HepG2 (cell line): ENCODE measurements around the gene CRISPLD2. TPM values are rescaled to one million over a fixed set of nuclear protein-coding genes. Genes with fewer than 3 reads are reported as not detected.

Experiments
- ATAC-seq: fragments of 200-7000 bp; cut with Tn5 transposase; 3 replicates; pipeline ENCODE4 v1.9.1; 2020; ENCODE audit warnings: mild to moderate bottlenecking, moderate library complexity
- BruUV-seq: library from RNA; stranded (reverse); fragments of 400-500 nt; replicated peaks from 2 replicates; lab custom pipeline; 2021; lab: Mats Ljungman, UMichigan
- CTCF ChIA-PET: fragments of 300-600 bp; formaldehyde crosslinking; extraction: SDS; loops from one replicate; lab custom pipeline; 2021; ENCODE audit warnings: low total read pairs, inconsistent platforms, low intra/inter-chr PET ratio; lab: Yijun Ruan, JAX
- POLR2A ChIA-PET: fragments of 350-600 bp; sonication (Branson Sonifier 250); formaldehyde crosslinking; loops from one replicate; lab custom pipeline; 2020; ENCODE audit warnings: antibody characterized with exemption, inconsistent platforms; lab: Yijun Ruan, JAX
- DNase-seq: peaks from one replicate; pipeline ENCODE4 v3.0.0-alpha.2; 2015; ENCODE audit warnings: low spot score
- FAIRE-seq: peaks from 3 replicates; lab custom pipeline; 2011; peaks lifted over from hg19 to GRCh38; lab: Jason Lieb, UNC
- H2AFZ ChIP-seq: one replicate; pipeline ENCODE4 v1.6.1; 2011; ENCODE audit warnings: low read length, inconsistent platforms
- H3K27ac ChIP-seq: fragments of 300-600 bp; 3 replicates; pipeline ENCODE4 v1.8.0; 2011; ENCODE audit warnings: mixed run types, mild to moderate bottlenecking, mixed read lengths, low read length, inconsistent platforms; ENCODE audit not compliant: insufficient read depth; ENCODE audit errors: extremely low read length
- H3K27me3 ChIP-seq, 2 experiments: fragments of 200-600 bp in 1 of 2; 2 replicates in 1 of 2; 3 replicates in 1 of 2; pipeline versions ENCODE4 v1.6.0 to v1.8.0; 2011; ENCODE audit warnings: low read length in 2 of 2, mild to moderate bottlenecking in 2 of 2, moderate library complexity in 2 of 2, inconsistent platforms in 1 of 2; ENCODE audit not compliant: insufficient read depth in 2 of 2, control insufficient read depth in 1 of 2
- H3K36me3 ChIP-seq, 2 experiments: fragments of 200-600 bp in 1 of 2; replicated peaks in 1 of 2; 2 replicates in 1 of 2; 3 replicates in 1 of 2; pipeline versions ENCODE4 v1.5.1 to v1.8.0; 2011; ENCODE audit warnings: low read length in 2 of 2, inconsistent platforms in 1 of 2; ENCODE audit not compliant: insufficient read depth in 2 of 2, control insufficient read depth in 1 of 2
- H3K4me1 ChIP-seq: 2 replicates; pipeline ENCODE4 v1.5.1; 2012; ENCODE audit warnings: low read length, inconsistent platforms; ENCODE audit not compliant: insufficient read depth
- H3K4me2 ChIP-seq: 2 replicates; pipeline ENCODE4 v1.6.0; 2011; ENCODE audit warnings: low read depth, low read length, inconsistent platforms
- H3K4me3 ChIP-seq, 3 experiments: fragments of 200-600 bp in 1 of 3; sonication (generic), shearing (Covaris generic) in 1 of 3; replicated peaks in 1 of 3; 2 replicates each; pipeline ENCODE4 v1.5.1; 2011 to 2016; ENCODE audit warnings: low read length in 3 of 3, inconsistent platforms in 2 of 3, low read depth in 2 of 3, mild to moderate bottlenecking in 2 of 3, control low read depth in 1 of 3, mixed read lengths in 1 of 3; ENCODE audit not compliant: insufficient read depth in 1 of 3
- H3K79me2 ChIP-seq: one replicate; pipeline ENCODE4 v1.6.1; 2011; ENCODE audit warnings: low read length, inconsistent platforms; ENCODE audit not compliant: insufficient read depth
- H3K9ac ChIP-seq: 2 replicates; pipeline ENCODE4 v1.6.0; 2011; ENCODE audit warnings: mild to moderate bottlenecking, low read depth, low read length, inconsistent platforms; ENCODE audit not compliant: insufficient read depth
- H3K9me3 ChIP-seq: 2 replicates; pipeline ENCODE4 v1.5.1; 2012; ENCODE audit warnings: mild to moderate bottlenecking, low read length
- H4K20me1 ChIP-seq: 2 replicates; pipeline ENCODE4 v1.6.0; 2011; ENCODE audit warnings: inconsistent platforms, mild to moderate bottlenecking, low read length, moderate library complexity; ENCODE audit not compliant: insufficient read depth
- ARNT2 ChIP-seq: sonication (generic); formaldehyde crosslinking; IDR thresholded peaks from 2 replicates; pipeline ENCODE4 v1.8.0; 2022; ENCODE audit warnings: mild to moderate bottlenecking, low read depth, missing genetic modification reagents, moderate library complexity
- BCLAF1 ChIP-seq: fragments of 450-650 bp; IDR thresholded peaks from 2 replicates; pipeline ENCODE4 v1.6.1; 2017; ENCODE audit warnings: mild to moderate bottlenecking
- ELF1 ChIP-seq: sonication (generic); formaldehyde crosslinking; IDR thresholded peaks from 2 replicates; pipeline ENCODE4 v1.4.0; 2020; ENCODE audit warnings: missing genetic modification reagents
- FUBP1 ChIP-seq: sonication (generic); formaldehyde crosslinking; IDR thresholded peaks from 2 replicates; pipeline ENCODE4 v1.5.1; 2020; ENCODE audit warnings: missing genetic modification reagents, mild to moderate bottlenecking, borderline replicate concordance
- KAT8 ChIP-seq: IDR thresholded peaks from 2 replicates; pipeline ENCODE4 v1.6.1; 2016; ENCODE audit warnings: missing genetic modification reagents, missing compliant biosample characterization
- NR0B2 ChIP-seq: sonication (generic); formaldehyde crosslinking; IDR thresholded peaks from 2 replicates; pipeline ENCODE4 v1.4.0; 2020; ENCODE audit warnings: mild to moderate bottlenecking, missing genetic modification reagents
- TBL1XR1 ChIP-seq: fragments of 150-350 bp; IDR thresholded peaks from 2 replicates; pipeline ENCODE4 v1.6.1; 2014; ENCODE audit warnings: borderline replicate concordance, low read length; ENCODE audit not compliant: partially characterized antibody
- TBX2 ChIP-seq: sonication (generic); formaldehyde crosslinking; IDR thresholded peaks from 2 replicates; pipeline ENCODE4 v1.5.0; 2020; ENCODE audit warnings: missing genetic modification reagents, mild to moderate bottlenecking, borderline replicate concordance
- ZBTB21 ChIP-seq: sonication (generic); formaldehyde crosslinking; IDR thresholded peaks from 2 replicates; pipeline ENCODE4 v1.4.0; 2020; ENCODE audit warnings: missing genetic modification reagents
- ZNF629 ChIP-seq: sonication (generic); formaldehyde crosslinking; conservative IDR thresholded peaks from 2 replicates; pipeline ENCODE4 v1.5.0; 2020; ENCODE audit warnings: missing genetic modification reagents
- ZNF891 ChIP-seq: sonication (generic); formaldehyde crosslinking; IDR thresholded peaks from 2 replicates; pipeline ENCODE4 v1.5.0; 2020; ENCODE audit warnings: mild to moderate bottlenecking, missing genetic modification reagents
- ZSCAN12 ChIP-seq: sonication (generic); formaldehyde crosslinking; IDR thresholded peaks from 2 replicates; pipeline ENCODE4 v1.9.0; 2021; ENCODE audit warnings: mild to moderate bottlenecking, missing genetic modification reagents
- ZSCAN29 ChIP-seq: sonication (generic); formaldehyde crosslinking; conservative IDR thresholded peaks from 2 replicates; pipeline ENCODE4 v1.4.0; 2020; ENCODE audit warnings: mild to moderate bottlenecking, missing genetic modification reagents
- WGBS: methylation state at CpG from one replicate; pipeline ENCODE4 v1.1.6; 2017; ENCODE audit warnings: low lambda C conversion rate; 5-methylcytosine and 5-hydroxymethylcytosine counted together
- in situ Hi-C: cut with HindIII; loops from 2 replicates; pipeline ENCODE4 v1.10.0; 2017; ENCODE audit warnings: low pct_unique_long_range_greater_than_20kb; ENCODE audit not compliant: extremely low pct_ligation_motif_present
- intact Hi-C: fragments of 100-400 bp; cut with micrococcal nuclease; formaldehyde crosslinking; loops from one replicate; pipeline ENCODE4 v1.10.0; 2022; ENCODE audit not compliant: unreplicated experiment
- polyA plus RNA-seq, 8 experiments: library from polyadenylated mRNA; depleted of rRNA in 3 of 8; stranded (reverse) in 7 of 8; unstranded in 1 of 8; fragments of >200 nt; fragmentation: Illumina TruSeq in 4 of 8; extraction: Trizol in 4 of 8; gene quantifications; 2 replicates each; pipeline versions ENCODE4 v1.2.1 to v1.2.3, GENCODE V29; 2011 to 2016; ENCODE audit warnings: low read depth in 4 of 8, missing spikeins in 1 of 8, mixed read lengths in 1 of 8; ENCODE audit not compliant: insufficient read depth in 1 of 8
- total RNA-seq, 5 experiments: library from RNA; depleted of rRNA; stranded (reverse); fragments of >200 nt; fragmentation: Illumina TruSeq; extraction: Trizol; gene quantifications; 2 replicates each; pipeline ENCODE4 v1.2.3, GENCODE V29; 2016; ENCODE audit warnings: low read depth in 1 of 5

CRISPLD2 gene
- total and polyA plus RNA-seq, 2 of the 13 experiments (the other 11 are each of a cell fraction or from before 2014, with no cell fraction given) = 0.04 to 0.31 TPM

- TF ChIP-seq BCLAF1 (no peak), FUBP1 (CRISPR knock-in tag) (no peak), ZSCAN29 (CRISPR knock-in tag) (no peak), TBX2 (no peak), ARNT2 (no peak), KAT8 (CRISPR knock-in tag) (no peak)
Measured at GRCh38 chr16:84820771-84821170, 986 bp downstream of the CRISPLD2 start (continued).

GRCh38 chr16:84821179-84821578 lies 1.4 kb downstream of the CRISPLD2 start:
- Histone ChIP-seq H3K27me3 (peaks cover 12 to 66% of the 10 kb centered on the region in 2 experiments), H2AFZ (no peak overlapping the region), H3K79me2 (no peaks in the 10 kb centered on the region), H3K4me3 (no peak overlapping the region), H3K36me3 (no peaks in the 10 kb centered on the region), H3K4me2 (no peak overlapping the region), H3K4me1 (peaks cover 18% of the 10 kb centered on the region), H4K20me1 (0 out of 2 replicates have a peak, but pooled peaks cover 9% of the 10 kb centered on the region), H3K27ac (no peak overlapping the region), H3K9ac (no peak overlapping the region), H3K9me3 (no peaks in the 10 kb centered on the region)
- WGBS = 48% methylated on average over 6 of the region's 9 CpGs
- ATAC-seq (no peak), FAIRE-seq (no peak), DNase-seq (no peak)
- TF ChIP-seq ZNF629 (CRISPR knock-in tag) = 0 out of 2 replicates have a peak, but pooled peaks have one; percentile 20
- TF ChIP-seq TBL1XR1 = no peak
- no peak for TF ChIP-seq NR0B2 (CRISPR knock-in tag)
- no peak for TF ChIP-seq ZNF891 (CRISPR knock-in tag)
- TF ChIP-seq ZBTB21 (CRISPR knock-in tag) = no peak
- TF ChIP-seq ZSCAN12 (CRISPR knock-in tag) = no peak
- no peak for TF ChIP-seq ELF1 (CRISPR knock-in tag)
- in situ Hi-C loops (no loop called here), intact Hi-C loops (no loop called here)
- BruUV-seq = no TSS peak
- ChIA-PET CTCF (no interaction called here), POLR2A (no interaction called here)
